Fibroblast of pulmonary artery (primary cell): ENCODE results near the gene ATP13A4.

ENCODE experiments used
- DNase-seq: peaks from one replicate; pipeline ENCODE4 v3.0.0-alpha.2; 2010; ENCODE audit warnings: low read depth
- H3K4me3 ChIP-seq: replicated peaks from 2 replicates; pipeline ENCODE4 v1.5.1; 2011; ENCODE audit warnings: low read depth, mild to moderate bottlenecking, control low read depth, low read length, moderate library complexity
- TF ChIP-seq, protein P1 (sequence below): IDR thresholded peaks from 2 replicates; pipeline ENCODE4 v1.5.1; 2011; ENCODE audit warnings: mild to moderate bottlenecking, control low read depth, low read length, inconsistent platforms; ENCODE audit errors: missing control alignments

ATP13A4 gene

DNA sequence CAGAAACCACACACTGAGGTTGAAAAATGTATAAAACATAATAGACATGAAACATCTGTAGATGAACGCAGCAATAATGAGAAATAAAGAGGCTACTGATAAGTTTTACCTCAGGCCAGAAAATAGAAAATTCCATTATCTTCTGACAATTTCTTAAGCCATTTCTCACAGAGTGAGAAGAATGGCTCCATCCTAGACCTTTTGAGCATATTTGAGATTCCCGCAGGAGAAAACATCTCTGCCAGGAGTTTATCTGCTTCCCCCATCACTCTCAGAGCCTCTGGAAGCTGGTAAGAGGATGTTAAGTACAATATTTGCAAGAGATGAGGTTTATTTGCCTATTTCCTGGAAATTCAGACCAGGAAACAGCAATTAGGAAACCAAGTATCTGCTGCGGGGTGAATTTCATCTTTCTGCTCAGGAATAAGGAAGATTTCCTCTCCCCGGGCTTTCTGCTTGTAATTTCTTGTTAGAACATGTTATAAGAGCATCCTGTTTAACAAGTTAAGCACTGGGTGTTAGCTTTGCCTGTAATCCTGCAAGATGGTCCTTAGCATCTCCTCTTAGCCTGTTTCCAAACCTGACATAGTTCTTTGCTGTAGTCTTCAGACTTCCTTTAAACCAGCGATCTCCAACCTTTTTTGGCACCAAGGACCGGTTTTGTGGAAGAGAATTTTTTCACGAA is 54.8 kb downstream of the ATP13A4 start:
- TF ChIP-seq, protein P1, sequence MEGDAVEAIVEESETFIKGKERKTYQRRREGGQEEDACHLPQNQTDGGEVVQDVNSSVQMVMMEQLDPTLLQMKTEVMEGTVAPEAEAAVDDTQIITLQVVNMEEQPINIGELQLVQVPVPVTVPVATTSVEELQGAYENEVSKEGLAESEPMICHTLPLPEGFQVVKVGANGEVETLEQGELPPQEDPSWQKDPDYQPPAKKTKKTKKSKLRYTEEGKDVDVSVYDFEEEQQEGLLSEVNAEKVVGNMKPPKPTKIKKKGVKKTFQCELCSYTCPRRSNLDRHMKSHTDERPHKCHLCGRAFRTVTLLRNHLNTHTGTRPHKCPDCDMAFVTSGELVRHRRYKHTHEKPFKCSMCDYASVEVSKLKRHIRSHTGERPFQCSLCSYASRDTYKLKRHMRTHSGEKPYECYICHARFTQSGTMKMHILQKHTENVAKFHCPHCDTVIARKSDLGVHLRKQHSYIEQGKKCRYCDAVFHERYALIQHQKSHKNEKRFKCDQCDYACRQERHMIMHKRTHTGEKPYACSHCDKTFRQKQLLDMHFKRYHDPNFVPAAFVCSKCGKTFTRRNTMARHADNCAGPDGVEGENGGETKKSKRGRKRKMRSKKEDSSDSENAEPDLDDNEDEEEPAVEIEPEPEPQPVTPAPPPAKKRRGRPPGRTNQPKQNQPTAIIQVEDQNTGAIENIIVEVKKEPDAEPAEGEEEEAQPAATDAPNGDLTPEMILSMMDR: no peak
- no peak overlapping the region for H3K4me3 ChIP-seq
- no peak for DNase-seq

DNA sequence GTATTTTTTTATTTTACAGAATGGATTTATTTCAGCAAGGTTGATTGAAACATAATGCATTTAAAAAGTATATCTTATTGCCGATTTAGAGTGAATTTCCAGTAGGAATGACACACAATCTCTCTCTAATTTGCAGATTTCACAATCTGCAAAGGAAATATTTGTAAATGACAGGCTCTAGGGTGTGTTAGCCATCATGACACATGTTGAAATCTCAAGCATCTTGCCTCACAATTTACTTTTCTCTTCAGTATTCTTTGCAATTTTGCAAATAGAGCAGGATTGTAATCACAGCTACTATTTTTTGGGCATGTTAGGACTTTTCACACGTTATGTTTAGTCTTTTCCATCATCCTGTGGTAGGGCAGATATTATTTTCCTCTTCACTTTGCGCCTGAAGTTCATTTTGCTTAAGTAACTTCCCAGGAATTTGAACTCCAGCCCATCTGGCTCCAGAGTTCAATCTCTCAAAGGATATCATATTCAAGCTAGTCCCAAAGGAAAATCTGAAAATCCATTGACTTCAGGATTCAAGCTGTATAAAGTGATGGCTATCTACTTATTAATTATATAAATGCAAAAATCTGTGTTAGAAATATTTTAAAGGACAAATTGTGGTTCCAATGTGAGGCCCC is 55.4 kb downstream of the ATP13A4 start:
- TF ChIP-seq, protein P1: no peak
- no peak for DNase-seq
- no peak overlapping the region for H3K4me3 ChIP-seq

DNA sequence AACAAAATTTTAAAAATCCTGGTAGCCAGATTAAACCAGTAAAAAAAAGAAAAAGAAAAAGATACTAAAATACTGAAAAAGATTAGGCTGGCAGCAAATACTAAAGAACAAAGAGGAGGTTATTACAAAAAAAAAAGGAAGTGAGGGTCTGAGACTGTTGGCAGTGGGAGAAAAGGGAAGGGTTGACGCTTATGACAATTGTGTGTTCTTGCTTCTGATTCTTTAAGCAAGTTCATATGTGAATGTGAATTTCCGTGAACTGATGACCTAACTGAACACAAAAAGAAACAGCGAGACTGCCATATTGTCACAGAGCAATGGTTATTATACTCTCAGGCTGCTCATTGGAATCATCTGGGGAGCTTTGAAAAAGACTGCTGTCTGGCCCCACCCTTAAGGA is 56.5 kb downstream of the ATP13A4 start:
- TF ChIP-seq, protein P1: no peak
- H3K4me3 ChIP-seq: no peak overlapping the region
- no peak for DNase-seq

DNA sequence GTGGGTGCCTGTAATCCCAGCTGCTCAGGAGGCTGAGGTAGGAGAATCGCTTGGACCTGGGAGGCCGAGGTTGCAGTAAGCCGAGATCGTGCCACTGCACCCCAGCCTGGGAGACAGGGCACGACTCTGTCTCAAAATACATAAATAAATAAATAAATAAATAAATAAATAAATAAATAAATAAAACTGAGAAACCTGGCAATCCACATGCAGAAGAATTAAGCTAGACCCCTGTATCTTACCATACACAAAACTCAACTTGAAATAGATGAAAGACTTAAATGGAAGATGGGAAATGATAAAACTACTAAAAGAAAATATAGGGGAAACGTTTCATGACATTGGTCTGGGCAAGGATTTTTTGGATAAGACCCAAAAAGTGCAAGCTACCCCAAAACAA is 58.0 kb downstream of the ATP13A4 start:
- DNase-seq: no peak

DNA sequence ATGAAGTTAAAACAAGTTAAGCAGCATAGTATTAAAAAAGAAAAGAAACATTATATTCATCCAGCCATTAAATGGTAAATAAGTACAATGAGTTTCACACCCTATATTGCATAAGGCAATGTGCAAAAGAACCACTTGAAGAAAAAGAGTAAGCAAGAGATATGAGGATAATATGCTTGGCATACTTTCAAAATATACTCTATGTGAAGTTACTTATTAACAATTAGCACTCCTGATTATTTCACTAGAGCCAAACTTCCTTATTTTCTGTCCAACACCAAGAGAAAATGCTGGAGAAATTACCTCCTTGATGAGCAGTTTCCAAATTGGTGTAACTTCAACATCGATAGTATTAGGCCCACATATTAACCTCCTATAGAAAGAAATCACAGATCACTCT is 63.7 kb downstream of the ATP13A4 start:
- H3K4me3 ChIP-seq: no peak overlapping the region
- DNase-seq: no peak
- TF ChIP-seq, protein P1: no peak

More for the DNA sequence above, 58.0 kb downstream of the ATP13A4 start:
- TF ChIP-seq, protein P1: no peak
- no peak overlapping the region for H3K4me3 ChIP-seq

DNA sequence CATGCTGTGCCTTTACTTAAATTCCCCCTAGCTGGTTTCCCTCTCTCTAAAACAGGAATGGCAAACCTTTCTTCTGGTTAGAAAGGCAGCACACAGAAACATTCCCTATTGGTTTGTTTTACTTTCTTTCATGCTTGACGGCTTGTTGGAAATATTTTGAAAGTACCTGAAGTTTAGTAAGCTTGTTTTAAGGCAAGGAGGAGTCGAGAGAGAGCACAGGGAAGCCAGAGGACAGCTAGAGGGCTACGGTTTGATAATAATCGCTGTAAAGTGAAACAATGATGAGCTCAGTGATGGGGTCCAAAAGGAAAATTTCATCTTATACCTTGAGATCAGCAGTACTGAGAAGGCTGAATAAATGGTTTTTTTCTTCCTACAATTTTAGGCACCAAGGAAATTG is 64.1 kb downstream of the ATP13A4 start:
- H3K4me3 ChIP-seq: no peak overlapping the region

More for the DNA sequence above, 64.1 kb downstream of the ATP13A4 start:
- no peak for DNase-seq
- TF ChIP-seq, protein P1: no peak
